NOMO-1 treated with DMSO at 0.1 percent for 48 hours (cell line): Measurements from ENCODE around the gene ZNF335.

ENCODE experiments used
- DNase-seq: peaks from one replicate; lab custom pipeline; 2025; ENCODE audit not compliant: unreplicated experiment; lab: John Stamatoyannopoulos, UW

Gene ZNF335, protein sequence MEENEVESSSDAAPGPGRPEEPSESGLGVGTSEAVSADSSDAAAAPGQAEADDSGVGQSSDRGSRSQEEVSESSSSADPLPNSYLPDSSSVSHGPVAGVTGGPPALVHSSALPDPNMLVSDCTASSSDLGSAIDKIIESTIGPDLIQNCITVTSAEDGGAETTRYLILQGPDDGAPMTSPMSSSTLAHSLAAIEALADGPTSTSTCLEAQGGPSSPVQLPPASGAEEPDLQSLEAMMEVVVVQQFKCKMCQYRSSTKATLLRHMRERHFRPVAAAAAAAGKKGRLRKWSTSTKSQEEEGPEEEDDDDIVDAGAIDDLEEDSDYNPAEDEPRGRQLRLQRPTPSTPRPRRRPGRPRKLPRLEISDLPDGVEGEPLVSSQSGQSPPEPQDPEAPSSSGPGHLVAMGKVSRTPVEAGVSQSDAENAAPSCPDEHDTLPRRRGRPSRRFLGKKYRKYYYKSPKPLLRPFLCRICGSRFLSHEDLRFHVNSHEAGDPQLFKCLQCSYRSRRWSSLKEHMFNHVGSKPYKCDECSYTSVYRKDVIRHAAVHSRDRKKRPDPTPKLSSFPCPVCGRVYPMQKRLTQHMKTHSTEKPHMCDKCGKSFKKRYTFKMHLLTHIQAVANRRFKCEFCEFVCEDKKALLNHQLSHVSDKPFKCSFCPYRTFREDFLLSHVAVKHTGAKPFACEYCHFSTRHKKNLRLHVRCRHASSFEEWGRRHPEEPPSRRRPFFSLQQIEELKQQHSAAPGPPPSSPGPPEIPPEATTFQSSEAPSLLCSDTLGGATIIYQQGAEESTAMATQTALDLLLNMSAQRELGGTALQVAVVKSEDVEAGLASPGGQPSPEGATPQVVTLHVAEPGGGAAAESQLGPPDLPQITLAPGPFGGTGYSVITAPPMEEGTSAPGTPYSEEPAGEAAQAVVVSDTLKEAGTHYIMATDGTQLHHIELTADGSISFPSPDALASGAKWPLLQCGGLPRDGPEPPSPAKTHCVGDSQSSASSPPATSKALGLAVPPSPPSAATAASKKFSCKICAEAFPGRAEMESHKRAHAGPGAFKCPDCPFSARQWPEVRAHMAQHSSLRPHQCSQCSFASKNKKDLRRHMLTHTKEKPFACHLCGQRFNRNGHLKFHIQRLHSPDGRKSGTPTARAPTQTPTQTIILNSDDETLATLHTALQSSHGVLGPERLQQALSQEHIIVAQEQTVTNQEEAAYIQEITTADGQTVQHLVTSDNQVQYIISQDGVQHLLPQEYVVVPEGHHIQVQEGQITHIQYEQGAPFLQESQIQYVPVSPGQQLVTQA (N-terminal part only)

DNA sequence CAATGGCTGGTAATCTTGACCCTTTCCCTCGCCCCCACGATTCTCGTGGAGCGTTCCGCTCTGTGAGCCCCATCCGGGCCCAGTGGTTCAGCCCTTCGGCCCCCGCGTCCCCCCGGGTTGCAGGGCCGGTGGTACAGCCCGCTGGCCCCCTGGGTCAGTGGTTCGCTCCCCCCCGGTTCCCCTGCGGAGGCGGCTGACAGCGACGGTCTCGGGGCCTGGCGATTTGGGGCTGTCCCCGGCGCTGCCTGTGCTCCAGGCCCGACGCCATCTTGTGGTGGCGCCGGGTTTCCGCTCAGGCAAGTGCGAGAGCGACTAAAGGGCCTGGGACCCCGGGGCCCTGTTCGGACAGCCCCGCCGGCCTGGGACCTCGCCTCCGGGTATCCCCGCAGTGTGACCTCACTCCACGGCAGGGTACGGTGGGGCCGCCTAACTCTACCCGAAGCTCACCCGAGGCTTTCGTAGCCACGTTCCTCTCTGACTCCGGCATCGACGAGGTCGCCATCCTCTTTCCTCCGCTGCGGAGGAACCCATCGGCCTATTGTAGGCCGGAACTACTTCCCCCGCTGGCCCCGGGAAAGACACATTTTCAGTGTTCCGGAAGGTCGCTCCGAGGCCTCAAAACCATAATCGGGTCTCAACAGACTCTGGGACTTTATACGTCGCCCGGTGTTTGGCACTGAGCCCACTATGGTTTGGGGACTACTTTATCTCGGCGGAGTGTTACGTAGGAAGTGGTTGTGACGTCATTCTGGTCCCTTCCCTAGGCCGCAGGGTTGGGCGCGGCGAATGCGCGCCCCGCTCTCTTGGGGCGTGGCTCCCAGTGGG lies at the start of gene ZNF335:
Gene ZNF335, minus strand, starts transcription at position 529 of the 825 bp plus-strand sequence. CDS start 793 bp downstream, outside the sequence.
- peak; percentile 93 for DNase-seq

DNA sequence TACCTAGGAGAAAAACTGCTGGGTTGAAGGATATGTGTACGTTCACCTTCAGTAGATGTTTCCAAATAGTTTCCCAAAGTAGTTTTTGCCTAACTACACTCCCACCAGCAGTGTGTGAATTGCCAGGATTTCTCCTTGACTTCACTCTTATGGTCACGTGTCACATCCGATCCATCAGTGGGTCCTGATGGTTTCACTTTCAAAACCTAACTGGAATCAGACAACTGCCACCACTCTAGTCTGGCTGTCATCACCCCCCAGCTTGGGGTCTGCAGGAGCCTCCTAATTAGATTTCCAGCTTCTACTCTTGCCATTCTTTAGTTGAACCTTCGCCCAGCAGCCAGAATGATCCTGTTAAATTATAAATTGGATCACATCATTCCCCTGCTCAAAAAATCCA lies 48.6 kb upstream of the ZNF335 start:
- no peak for DNase-seq

DNA sequence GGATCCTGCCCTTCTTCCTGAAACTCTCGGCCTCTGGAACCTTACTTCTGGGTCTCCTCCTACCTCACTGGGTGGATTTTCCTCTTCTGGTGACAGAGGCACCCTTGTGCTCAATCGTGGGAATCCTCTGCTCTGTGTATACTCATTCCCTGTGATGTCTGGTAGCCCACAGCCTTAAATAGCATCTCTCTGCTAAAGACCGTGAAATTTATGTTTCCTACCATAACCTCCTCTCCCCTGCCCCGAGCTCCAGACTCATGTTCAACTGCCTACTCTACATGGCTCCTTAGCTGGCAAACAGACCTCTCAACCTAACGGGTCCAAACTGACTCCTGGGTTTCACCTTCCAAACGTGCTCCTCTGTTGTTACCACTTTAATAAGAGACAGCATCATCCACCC lies 46.6 kb upstream of the ZNF335 start:
- no peak for DNase-seq

DNA sequence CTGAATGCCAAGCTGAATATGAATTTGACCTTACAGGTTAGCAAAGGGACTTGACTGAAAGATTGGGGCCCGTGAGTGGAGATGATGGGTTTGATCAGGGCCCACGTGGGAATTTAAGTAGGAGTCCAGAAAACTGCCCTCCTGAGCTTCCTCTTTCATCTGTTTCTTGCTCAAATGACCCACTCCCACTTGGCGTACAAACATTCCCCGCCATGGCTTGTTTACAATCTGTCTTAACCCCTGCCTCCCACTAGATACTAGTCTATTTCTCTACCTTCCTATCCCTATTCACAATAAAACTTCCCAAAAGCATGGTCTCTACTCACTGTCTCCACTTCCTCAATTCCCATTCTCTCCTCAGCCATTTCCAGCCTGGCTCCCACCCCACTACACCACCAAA lies 46.1 kb upstream of the ZNF335 start:
- no peak for DNase-seq

DNA sequence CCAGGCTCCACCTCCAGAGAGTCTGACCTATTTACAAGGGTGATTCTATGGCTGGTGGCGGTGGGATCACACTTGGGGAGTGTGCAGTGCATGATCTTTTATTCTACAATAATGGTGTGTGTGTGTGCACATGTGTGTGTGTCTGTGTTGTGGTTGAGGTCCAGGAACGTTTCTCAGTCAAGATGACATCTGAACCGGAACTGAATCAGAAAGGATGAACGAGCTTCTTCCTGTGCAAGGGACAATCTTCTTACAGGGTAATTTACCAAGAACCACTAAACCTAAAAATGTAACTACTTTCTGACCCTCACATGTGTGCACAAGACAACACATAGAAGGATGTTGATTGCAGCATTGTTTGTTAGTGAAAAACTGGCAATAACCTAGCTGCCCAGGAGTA lies 45.3 kb upstream of the ZNF335 start:
- DNase-seq, result no peak

DNA sequence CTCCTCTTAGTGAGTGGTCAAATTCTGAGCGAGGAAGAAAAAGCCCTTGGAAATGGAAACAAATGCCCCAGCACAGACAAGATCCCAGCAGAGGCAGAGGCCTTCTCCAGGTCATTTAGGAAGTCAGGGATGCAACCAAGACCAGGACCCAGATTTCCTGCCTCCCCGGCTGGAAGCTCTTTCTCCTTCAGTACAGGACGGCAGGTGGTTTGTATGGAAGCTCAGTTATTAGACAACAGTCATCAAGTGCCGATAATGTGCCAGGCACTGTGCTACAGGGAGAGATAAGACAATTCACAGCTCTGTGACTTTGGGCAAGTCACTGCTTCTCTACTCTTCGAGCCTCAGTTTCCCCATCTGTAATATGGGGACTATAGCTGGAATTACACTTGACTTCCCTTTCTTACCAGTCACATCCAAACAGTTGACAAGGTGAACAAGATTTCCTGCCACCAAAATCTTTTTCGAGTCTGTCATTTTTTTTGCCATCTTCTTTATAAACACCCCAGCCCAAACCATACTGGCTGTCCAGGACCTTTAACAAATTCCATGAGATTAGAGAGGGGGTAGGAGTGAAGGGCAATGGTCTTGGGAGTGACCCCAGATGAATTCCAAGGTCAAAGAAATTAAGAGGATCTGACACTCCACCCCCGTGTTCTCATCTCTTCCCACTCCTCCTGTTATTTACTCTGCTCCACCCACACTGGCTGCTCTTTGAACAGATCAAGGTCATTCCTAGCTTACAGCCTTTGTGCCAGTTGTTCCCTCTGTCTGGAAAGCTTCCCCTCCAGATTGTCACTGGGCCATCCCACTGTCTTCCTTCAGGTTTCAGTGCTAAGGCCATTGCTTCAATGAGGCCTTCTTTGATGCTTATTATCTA lies 42.8 kb upstream of the ZNF335 start:
- no peak for DNase-seq

DNA sequence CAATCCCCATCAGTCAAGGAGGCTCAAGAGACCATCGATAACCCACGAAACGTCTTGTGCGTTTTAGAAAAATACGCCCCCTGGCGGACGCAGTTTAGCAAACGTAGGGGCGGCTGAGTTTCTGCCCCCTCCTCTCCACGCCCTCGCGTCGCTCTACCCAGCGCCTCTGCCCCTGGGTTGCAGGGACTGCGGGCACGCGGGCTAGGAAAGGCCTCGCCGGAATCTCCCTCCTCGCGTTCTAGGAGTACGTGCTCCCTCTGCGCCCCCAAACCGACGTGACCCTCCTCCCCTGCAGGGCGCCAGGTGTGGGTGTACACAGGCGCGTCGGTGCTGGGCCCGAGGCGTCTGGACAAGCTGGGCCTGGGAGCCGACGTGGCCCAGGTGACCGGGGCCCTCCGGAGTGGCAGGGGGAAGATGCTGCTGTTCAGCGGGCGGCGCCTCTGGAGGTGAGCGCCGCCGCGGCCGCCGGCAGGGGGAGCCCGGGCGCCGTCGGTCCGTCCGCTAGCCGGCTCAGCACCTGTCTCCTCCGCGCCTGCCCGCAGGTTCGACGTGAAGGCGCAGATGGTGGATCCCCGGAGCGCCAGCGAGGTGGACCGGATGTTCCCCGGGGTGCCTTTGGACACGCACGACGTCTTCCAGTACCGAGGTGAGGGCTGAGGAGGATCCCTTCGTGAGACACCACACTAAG lies 42.0 kb upstream of the ZNF335 start:
- peak; percentile 56 for DNase-seq

DNA sequence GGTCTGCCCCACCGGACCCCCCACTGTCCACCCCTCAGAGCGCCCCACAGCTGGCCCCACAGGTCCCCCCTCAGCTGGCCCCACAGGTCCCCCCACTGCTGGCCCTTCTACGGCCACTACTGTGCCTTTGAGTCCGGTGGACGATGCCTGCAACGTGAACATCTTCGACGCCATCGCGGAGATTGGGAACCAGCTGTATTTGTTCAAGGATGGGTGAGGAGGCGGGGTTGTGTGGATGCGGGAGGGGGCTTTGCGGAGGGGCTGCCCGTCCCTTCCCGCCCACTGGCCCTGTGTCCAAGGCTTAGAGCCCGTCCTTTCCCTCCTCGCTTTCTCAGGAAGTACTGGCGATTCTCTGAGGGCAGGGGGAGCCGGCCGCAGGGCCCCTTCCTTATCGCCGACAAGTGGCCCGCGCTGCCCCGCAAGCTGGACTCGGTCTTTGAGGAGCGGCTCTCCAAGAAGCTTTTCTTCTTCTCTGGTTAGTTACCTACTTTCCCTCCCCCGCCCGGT lies 41.4 kb upstream of the ZNF335 start:
- no peak for DNase-seq

DNA sequence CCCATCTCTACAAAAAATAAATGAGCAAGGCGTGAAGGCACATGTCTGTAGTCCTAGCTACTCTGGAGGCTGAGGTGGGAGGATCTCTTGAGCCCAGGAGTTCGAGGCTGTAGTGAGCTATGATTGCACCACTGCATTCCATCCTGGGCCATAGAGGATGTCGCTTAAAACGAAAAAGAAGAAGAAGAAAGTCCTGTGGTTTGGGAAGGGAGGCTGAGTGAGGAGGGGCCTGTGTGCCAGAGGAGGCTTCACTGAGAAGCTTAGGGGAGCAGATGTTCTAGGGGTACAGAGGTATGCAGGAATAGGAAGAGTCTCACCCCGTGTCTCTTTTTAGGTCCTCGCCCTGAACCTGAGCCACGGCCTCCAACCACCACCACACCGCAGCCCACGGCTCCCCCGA lies 40.9 kb upstream of the ZNF335 start:
- no peak for DNase-seq

DNA sequence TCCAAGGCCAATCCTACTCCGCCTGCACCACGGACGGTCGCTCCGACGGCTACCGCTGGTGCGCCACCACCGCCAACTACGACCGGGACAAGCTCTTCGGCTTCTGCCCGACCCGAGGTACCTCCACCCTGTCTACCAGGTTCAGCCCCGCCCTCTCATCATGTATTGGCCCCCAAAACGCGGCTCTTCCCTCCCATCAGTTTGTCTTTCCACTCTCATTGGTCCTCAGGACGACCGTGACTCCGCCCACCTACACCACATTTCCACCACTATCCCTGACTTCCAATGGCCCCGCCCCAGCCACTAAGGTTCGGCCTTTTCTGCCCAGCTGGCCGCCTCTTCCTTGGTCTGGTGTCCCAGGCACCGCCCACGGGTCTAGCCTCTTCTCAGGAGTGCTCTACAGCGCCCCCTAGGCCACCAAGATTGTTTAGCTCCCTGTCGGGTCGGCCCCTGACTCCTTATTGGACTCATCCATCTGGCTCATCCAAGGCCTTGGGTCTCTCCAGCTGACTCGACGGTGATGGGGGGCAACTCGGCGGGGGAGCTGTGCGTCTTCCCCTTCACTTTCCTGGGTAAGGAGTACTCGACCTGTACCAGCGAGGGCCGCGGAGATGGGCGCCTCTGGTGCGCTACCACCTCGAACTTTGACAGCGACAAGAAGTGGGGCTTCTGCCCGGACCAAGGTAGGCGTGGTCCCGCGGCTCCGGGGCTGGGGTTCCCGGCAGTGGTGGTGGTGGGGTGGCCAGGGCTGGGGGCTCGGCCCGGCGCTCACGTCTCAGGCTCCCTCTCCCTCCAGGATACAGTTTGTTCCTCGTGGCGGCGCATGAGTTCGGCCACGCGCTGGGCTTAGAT lies 39.9 kb upstream of the ZNF335 start:
- peak; percentile 42 for DNase-seq

DNA sequence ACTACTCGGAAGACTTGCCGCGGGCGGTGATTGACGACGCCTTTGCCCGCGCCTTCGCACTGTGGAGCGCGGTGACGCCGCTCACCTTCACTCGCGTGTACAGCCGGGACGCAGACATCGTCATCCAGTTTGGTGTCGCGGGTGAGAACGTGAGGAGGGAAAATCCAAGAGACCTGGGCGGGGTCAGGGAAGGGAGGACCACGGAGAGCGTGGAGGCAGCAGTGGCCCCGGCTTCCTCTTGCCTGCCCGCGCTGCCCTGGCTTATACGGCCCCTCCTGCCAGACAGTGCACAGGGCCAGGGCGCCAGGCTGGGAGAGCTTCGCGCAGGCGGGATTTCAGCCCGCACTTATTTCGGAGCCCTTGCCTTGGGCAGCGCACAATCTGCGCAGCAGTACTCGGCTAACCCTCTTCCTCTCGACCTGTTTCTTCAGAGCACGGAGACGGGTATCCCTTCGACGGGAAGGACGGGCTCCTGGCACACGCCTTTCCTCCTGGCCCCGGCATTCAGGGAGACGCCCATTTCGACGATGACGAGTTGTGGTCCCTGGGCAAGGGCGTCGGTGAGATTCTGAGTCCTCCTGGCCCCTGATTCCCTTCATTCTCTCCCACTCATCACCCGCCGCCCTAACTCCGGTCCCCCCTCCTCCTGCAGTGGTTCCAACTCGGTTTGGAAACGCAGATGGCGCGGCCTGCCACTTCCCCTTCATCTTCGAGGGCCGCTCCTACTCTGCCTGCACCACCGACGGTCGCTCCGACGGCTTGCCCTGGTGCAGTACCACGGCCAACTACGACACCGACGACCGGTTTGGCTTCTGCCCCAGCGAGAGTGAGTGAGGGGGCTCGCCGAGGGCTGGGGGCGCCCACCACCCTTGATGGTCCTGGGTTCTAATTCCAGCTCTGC lies 38.7 kb upstream of the ZNF335 start:
- DNase-seq, result no peak

DNA sequence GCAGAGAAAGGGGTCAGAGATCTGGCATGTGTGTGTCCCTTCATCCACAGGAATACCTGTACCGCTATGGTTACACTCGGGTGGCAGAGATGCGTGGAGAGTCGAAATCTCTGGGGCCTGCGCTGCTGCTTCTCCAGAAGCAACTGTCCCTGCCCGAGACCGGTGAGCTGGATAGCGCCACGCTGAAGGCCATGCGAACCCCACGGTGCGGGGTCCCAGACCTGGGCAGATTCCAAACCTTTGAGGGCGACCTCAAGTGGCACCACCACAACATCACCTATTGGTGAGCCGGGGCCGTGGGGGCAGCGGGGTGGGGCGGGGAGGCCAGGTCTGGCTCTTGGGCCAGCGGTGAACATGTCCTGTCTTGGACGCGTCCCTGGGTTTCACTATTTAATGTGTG lies 37.8 kb upstream of the ZNF335 start:
- no peak for DNase-seq

DNA sequence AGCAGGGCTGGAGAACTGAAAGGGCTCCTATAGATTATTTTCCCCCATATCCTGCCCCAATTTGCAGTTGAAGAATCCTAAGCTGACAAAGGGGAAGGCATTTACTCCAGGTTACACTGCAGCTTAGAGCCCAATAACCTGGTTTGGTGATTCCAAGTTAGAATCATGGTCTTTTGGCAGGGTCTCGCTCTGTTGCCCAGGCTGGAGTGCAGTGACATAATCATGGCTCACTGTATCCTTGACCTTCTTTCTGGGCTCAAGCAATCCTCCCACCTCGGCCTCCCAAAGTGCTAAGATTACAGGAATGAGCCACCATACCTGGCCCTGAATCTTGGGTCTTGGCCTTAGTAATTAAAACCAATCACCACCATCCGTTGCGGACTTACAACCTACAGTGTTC lies 35.7 kb upstream of the ZNF335 start:
- no peak for DNase-seq

DNA sequence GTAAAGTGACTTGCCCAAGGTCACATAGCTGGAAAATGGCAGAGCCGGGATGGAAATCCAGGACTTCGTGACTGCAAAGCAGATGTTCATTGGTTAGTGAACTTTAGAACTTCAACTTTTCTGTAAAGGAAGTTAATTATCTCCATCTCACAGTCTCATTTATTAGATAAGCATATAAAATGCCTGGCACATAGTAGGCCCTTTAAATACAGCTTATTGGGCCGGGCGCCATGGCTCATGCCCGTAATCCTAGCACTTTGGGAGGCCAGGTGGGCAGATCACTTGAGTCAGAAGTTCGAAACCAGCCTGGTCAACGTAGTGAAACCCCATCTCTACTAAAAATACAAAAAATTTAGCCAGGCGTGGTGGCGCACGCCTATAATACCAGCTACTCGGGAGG lies 35.0 kb upstream of the ZNF335 start:
- DNase-seq, result no peak

DNA sequence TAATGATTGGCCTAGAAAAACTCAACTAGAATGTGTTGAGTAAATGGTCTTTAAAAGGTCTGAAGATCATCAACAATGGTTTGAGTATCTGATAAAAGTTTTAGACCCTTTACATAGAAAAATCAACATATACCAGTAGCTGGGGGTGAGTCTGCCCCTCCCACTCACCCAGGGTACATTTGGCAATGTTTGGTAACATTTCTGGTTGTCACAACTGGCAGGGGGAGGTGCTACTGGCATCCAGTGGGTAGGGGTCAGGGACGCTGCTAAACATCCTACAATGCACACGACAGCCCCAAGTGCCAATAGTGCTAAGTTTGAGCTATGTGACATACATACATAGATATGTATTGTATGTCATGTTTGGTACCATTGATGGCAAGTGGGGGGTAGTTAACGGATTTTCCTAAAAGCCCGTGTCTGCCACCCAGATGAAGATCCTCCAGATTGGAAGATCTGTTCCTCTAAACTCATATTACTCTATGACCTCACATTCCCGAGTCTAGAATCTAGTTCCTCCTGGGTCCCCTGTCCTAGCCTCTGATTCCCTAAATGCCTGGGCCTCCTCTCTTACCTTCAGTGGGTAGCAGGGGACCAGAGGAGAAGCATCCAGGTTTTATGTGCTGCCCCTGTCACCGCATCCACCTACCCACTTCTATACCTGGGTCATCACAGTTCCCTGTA lies 34.2 kb upstream of the ZNF335 start:
- DNase-seq, result no peak

DNA sequence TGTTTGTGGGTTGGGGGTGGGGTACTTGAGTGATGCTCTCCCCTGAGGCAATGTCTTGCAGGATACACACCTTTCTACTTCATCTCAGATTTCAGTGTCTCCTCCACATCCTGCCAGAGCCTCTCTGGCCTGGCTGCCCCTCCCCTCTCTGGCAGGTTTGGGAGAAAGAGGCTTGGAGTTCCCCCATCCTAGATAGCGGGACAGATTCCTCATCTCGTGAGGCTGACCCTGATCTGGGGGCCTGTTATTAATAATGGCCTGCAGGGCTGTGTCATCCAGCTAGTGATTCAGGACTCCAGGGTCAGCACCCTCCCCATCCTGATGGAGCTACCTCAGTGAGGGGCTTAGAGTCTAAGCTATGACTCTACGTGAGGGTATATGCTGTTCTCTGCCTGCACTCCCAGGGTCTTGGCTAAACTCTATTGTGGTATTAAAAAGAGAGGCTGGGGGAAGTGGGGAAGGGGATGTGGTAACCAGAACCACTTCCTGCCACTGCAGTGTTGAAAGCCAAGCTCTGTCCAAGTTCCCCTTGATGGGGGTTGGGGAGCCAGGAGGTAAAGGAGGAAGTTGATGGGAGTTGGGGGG lies 33.0 kb upstream of the ZNF335 start:
- peak; percentile 90 for DNase-seq
